Fibroblast of skin of left quadriceps (primary cell): ENCODE measurements around the gene SLFN5.
"Not testable (repeated sequence)": the region's sequence is repeated elsewhere in the genome, so short reads cannot be mapped to it uniquely, and the experiment has no call there.

Source experiments
- DNase-seq, 2 experiments: peaks; one replicate each; pipeline ENCODE4 v3.0.0-alpha.2; 2013; ENCODE audit warnings: low read depth in 2 of 2

SLFN5 gene

GRCh38 chr17:35291802-35292201 is 48.9 kb downstream of the SLFN5 start:
- peak; percentile 57 to 63 for DNase-seq

- DNase-seq: no peak
Observed at GRCh38 chr17:35293151-35293847, 50.4 kb downstream of the SLFN5 start.

GRCh38 chr17:35294756-35295155 is 51.9 kb downstream of the SLFN5 start:
- no peak for DNase-seq

- DNase-seq: no peak
Observed at GRCh38 chr17:35295686-35296085, 52.8 kb downstream of the SLFN5 start.

GRCh38 chr17:35297666-35298065 is 54.8 kb downstream of the SLFN5 start:
- DNase-seq: no peak

- DNase-seq: no peak
Observed at GRCh38 chr17:35298639-35299038, 55.8 kb downstream of the SLFN5 start.

- no peak for DNase-seq
Observed at GRCh38 chr17:35299135-35299534, 56.3 kb downstream of the SLFN5 start.

GRCh38 chr17:35309345-35309744 is 66.5 kb downstream of the SLFN5 start:
- not testable (repeated sequence) for DNase-seq

- DNase-seq: no peak
Observed at GRCh38 chr17:35312346-35312745, 69.5 kb downstream of the SLFN5 start.

GRCh38 chr17:35312790-35313711 is 70.2 kb downstream of the SLFN5 start:
- DNase-seq: peak; percentile 33 to 44

GRCh38 chr17:35313875-35314409 is 71.1 kb downstream of the SLFN5 start:
- no peak for DNase-seq

- DNase-seq: no peak
Observed at GRCh38 chr17:35314415-35315216, 71.7 kb downstream of the SLFN5 start.

GRCh38 chr17:35315283-35315682 is 72.4 kb downstream of the SLFN5 start:
- DNase-seq: peak; percentile 88 to 89

GRCh38 chr17:35315971-35316370 is 73.1 kb downstream of the SLFN5 start:
- no peak for DNase-seq

- DNase-seq: no peak
Observed at GRCh38 chr17:35322749-35323148, 79.9 kb downstream of the SLFN5 start.
